RKO (cell line): ENCODE results near the gene RMI2.

ENCODE experiments used
- DNase-seq: peaks from one replicate; pipeline ENCODE4 v3.0.0-alpha.2; 2016; ENCODE audit warnings: low spot score

RMI2 gene

GRCh38 chr16:11310634-11310977 lies 34.7 kb upstream of the RMI2 start:
- DNase-seq, result no peak

- no peak for DNase-seq
These were observed 34.2 kb upstream of the RMI2 start for GRCh38 chr16:11310997-11311561.

GRCh38 chr16:11312718-11313492 lies 32.4 kb upstream of the RMI2 start:
- DNase-seq, result no peak

GRCh38 chr16:11313493-11314308 lies 31.6 kb upstream of the RMI2 start:
- DNase-seq, result no peak

GRCh38 chr16:11314309-11314894 lies 30.9 kb upstream of the RMI2 start:
- no peak for DNase-seq

- DNase-seq, result no peak
These were observed 29.7 kb upstream of the RMI2 start for GRCh38 chr16:11315510-11315909.

- no peak for DNase-seq
These were observed 28.8 kb upstream of the RMI2 start for GRCh38 chr16:11316331-11317015.

GRCh38 chr16:11318817-11319216 lies 26.4 kb upstream of the RMI2 start:
- DNase-seq, result no peak

GRCh38 chr16:11319529-11320146 lies 25.6 kb upstream of the RMI2 start:
- DNase-seq, result no peak

- DNase-seq, result no peak
These were observed 25.1 kb upstream of the RMI2 start for GRCh38 chr16:11320170-11320569.

- no peak for DNase-seq
These were observed 23.6 kb upstream of the RMI2 start for GRCh38 chr16:11321662-11322061.

GRCh38 chr16:11322823-11323222 lies 22.4 kb upstream of the RMI2 start:
- DNase-seq, result no peak

GRCh38 chr16:11323551-11324336 lies 21.5 kb upstream of the RMI2 start:
- no peak for DNase-seq

GRCh38 chr16:11325404-11326083 lies 19.7 kb upstream of the RMI2 start:
- DNase-seq, result no peak

GRCh38 chr16:11326084-11326736 lies 19.0 kb upstream of the RMI2 start:
- no peak for DNase-seq

- no peak for DNase-seq
These were observed 18.5 kb upstream of the RMI2 start for GRCh38 chr16:11326737-11327276.

- DNase-seq, result no peak
These were observed 17.7 kb upstream of the RMI2 start for GRCh38 chr16:11327277-11328171.
